Effector CD4-positive, alpha-beta T cell (primary cell): ENCODE data around the gene CLEC16A.

ENCODE experiments used
- DNase-seq: peaks from one replicate; pipeline ENCODE4 v3.0.0-alpha.2; 2020

Gene CLEC16A

DNA sequence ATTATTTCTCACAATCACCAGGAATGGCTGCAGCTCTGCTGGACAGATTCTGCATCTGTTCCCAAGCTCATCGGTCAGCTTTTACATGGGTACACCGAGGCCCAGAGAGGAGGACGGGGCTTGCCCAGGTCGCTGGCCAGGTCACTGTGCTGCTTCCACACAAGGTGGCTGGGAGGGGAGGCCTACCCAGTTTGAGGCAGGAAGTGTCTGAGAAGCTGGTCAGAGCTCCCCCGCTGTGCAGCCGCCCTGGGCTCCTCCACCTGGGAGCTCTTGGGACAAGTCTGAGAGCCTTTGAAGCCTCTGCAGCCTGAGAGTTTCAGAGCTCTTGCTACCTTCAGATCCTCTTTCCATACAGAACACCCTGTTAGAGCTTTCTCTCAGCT is 143.3 kb downstream of the CLEC16A start:
- no peak for DNase-seq

DNA sequence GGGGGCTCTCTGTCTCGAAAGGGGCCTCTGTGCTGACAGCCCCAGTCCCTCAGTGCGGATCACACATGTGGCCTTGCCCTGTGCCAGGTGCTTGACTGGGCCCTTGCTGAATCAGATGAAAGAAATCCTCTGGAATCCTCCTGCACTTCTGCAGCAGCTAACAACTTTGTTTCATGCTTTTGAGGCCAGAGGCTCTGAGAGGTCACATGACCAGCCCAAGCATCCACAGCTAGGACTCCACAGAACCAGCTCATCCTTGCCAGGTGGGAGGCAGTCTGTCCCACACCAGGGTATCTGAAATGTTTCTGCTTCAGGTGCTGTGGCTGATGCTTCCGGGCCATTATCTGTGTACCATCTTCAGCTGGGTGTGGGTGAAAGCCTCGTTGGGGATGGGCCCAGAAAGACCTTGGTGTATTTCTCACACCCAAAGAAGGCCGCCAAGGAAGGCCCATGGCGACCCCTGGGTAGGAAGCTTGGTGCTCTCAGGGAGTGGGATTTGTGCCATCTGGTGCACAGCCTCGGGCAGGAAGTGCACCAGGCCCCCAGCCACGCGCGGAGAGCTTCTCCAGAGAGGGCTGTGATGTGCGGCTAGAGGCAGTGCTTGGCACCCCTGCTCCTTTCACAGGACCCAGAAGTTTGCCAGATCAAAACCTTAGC is 143.8 kb downstream of the CLEC16A start:
- no peak for DNase-seq

DNA sequence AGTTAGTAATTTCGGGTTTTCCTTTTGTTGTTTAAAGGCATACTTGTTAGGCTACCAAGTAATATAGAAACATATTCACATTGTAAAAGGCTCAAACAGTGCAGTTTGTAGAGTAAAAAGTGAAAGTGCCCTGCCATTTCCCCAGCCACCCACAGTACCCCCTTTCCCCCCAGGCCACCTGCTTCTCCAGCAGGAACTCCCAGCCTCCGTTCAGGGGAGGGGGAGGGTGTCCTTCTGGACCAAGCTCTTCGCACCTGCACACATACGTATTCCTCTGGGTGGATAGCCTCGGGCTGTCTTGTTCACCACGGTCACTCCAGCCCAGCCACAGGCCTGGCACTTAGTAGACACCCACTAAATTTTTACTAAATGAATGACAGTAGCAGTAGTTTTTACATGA is 144.5 kb downstream of the CLEC16A start:
- no peak for DNase-seq

DNA sequence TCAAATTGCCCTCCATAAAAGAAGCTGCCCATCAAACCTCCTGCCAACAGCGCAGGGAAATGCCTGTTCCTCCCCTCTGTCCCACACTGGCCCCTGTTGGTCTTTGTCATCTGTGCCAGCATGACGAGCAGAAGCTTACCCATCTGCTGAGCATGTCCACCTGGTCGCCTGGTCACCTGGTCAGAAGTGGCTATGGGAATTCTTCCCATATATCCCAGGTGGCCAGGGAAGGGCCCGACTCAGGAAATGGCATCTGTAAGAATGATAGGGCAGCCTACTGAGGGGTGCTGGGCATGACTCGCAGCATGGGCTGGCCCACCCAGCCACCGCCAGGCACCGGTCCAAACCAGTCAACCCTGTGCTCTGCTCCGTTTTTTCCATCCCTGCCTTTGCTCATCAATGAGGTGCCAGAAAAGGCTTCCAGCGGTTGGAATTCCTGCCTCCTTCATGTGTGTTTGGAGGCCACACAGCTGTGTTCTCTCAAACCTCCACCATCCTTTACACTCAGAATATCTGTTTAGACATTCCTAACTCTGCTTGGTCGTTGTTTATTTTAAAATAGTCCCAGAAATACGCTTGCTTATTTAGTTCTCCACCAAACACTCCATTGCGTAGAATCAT is 145.2 kb downstream of the CLEC16A start:
- DNase-seq, result no peak

DNA sequence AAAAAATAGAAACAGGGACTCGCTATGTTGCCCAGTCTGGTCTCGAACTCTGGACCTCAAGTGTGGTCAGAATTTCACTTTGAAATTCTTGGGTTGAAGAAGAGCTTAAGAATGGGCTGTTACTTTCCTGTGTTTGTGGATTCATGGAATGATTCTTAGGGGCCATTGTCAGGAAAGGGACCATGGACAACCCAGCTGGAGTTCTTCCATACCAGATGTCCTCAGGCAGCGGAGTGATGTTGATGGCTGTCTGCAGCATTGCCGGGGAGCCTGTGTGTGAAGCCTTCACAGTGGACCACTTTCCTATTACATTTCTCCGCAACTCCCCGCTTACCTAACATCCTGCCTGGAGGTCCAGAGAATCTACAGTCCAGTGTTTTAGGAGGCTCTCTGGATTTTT is 145.9 kb downstream of the CLEC16A start:
- DNase-seq, result no peak

DNA sequence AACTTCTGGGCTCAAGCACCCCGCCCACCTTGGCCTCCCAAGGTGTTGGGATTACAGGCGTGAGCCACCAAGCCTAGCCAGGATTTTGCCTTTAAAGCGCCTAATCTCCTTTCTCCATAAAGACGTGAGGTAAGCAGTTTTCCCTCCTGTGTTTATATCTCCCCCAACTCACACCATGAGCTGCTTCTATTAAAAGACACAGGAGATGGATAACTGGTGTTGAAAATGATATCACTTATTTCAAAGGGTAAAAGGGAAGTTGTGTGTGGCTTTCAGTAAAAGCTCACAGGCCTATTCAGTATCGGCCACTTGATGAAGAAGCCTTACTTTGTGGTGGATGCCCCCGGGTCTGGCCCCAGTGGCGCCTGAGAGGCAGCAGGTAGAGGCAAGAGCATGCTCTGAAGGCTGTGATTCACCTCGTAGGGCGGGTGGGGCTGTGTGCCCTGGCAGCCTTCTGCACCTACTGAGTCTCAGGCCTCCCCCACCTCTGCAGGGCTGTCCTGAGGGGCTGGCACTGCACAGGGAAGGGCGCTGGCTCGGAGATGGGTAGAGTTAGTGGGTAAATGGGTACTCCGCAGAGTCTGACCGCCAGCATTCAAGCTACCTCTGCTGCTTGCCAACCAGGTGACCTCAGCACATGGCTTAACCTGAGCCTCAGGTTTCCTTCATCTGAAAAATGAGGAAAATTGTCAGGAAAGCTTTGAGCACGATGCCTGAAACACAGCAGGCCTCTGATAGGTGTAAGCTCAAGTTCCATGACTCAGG is 146.8 kb downstream of the CLEC16A start:
- DNase-seq, result no peak

DNA sequence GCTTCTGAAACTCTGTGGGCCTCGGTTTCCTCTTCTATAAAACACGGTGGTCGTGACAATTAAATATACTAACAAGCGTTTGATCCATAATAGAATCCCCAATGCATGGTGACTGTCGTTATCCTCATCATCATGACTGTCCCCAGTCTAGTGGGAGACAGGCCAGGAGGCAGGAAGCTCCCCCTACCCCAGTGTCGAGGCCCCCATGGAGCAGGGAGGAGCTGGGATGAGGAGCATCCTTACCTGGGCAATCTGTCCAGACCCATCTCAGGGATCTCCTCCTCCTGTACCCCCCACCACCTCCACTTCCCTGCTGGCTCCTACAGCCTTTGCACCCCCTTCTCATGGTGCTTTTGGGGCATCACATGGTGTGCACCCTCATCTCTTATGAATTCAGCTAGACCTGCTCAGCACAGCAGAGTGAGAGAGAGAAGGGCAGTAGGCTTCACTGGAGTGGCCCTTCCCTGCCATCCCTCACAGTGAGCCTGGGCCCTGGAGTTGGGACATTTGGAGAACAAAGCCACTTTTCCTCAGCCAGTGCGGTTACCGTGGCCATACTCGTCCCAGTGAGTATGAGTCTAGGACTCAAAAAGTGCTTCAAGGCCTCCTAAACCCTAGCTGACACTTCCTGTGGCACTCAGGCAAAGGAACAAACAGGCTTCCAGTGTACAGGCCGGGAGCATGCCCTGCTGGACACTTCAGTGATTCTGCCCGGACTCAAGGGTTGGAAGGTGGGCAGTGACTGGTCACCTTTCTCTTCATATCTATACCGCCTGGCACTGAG is 148.6 kb downstream of the CLEC16A start:
- DNase-seq, result no peak

DNA sequence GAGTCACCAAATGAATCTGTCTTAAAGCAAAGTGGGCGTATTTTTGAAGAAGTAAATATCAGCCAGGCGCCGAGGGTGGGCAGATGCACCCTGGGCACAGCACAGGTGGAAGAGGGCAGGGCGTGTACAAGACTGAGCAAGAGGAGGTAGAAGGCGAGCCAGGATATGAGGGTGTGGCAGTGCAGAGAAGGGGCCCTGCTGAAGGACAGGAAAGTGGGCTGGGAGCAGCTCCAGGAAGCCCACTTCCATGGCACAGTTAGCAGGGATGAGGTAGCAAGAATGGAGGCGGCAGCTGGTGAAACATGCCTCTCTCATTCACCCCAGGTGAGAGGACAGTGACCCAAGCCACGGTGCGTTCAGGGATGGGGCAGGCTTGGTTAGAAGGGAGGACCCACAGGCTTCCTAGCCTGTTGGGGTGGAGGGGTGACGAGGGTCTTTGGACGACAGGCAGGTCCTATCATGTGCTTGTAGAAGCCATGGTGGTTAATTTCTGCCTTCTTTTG is 149.3 kb downstream of the CLEC16A start:
- no peak for DNase-seq

DNA sequence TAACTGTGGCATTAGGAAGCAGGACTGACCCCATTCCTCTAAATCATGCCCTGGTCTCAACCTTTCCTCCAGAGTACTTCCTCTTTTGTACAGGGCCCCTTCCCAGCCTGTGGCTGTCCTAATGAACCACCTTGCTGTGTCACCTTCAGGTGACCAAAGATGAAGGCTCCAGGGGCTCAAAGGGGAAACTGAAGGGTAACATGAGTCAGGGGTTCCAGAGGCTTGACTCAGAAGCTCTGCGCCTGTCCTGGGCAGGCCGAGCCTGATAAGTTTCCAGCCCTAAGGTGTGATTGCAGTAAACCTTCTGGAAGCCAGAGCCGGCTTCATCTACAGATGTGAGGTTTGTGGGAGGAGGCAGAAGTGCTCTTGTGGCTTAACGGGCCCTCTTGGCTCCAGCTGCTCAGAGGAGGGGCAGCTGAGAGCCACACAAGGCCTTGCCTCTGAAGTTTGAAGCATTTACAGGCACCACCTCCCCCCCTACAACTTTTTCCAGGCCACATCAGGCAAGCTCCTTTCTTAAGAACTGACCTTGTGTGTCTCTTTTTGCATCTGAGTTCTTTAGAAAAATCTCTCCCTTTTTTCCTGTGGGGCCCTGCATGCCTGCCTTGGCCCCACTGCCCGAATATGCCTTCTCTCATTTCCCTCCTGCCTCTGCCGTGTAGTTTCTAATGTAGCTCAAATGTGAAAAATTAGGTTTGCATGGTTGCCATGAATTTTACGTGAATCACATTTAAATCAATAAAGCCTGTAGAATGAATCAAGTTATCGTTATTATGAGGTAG is 149.9 kb downstream of the CLEC16A start:
- DNase-seq, result no peak

DNA sequence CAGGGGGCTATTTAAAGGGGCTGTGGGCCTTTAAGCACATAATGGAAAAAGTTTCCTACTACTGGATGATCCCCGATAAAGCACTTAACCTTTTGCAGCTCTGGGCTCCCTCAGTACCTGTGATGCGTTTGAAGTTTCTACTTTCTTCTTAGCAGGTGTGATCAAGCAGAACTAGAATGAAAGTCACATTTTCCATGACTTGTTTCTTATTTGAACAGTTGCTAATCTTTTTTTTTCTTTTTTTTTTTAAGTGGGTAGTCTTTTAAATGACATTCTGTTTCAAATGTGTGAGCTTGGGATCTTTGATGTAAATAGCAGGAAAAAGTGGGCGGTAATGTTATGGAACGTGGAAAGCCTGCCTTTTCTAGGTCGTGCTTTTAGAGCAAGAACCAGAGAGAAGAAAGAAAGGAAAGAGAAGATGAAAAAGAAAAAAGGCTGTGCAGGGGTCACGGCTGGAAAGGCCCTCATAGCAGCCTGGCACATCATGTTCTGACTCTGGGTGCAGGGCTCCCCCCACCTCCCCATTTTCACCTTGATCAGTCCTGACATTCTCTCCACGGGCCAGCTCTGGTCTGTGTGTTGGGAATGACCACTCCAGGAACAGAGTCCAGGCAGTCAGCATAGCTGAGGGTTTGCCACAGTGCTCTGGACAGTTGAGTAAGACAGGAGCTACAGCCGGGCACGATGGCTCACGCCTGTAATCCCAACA is 150.6 kb downstream of the CLEC16A start:
- DNase-seq, result no peak

DNA sequence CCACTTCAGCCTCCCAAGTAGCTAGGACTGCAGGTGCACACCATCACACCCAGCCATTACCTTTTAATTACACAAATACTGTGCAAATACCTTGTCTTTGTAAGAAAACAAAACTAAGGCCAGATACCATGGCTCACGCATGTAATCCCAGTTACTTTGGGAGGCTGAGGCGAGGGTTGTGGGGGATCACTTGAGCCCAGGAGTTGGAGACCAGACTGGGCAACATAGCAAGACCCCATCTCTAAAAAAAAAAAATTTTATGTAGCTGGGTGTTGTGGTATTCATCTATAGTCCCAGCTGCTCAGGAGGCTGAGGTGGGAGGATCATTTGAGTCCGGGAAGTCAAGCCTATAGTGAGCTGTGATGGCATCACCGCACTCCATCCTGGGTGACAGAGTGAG is 151.6 kb downstream of the CLEC16A start:
- no peak for DNase-seq

DNA sequence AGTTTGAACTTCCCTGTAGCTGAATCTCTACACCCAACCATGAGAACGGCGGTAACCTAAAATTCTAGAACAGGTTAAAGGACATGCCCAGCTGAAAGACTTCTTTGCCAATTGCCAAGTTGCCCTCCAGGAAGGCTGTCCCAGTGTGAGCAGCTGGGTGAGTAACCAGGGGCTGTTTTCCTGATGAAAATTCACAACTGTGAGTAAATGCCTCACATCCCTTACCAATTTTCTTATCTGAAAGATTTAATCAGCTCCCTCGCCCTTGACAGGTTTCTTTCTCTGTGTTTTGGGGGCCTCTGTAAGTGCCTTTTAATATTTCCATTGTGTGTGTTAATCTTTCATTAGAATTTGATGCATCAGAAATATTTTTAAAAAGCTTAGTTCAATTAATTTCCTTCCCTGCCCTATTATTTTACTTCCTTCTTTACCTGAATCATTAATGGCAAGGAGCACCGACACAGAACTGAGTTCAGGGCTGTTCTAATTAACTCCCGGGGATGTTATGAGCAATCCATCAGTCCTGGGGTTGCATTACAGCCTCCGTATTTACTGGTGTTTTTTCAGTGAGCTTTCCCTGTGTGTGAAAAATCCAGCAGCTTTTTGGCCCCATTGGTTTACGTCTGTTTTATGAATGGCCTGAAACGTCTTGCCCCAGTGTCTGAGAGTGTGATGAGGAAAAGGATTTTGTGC is 152.9 kb downstream of the CLEC16A start:
- DNase-seq, result no peak

DNA sequence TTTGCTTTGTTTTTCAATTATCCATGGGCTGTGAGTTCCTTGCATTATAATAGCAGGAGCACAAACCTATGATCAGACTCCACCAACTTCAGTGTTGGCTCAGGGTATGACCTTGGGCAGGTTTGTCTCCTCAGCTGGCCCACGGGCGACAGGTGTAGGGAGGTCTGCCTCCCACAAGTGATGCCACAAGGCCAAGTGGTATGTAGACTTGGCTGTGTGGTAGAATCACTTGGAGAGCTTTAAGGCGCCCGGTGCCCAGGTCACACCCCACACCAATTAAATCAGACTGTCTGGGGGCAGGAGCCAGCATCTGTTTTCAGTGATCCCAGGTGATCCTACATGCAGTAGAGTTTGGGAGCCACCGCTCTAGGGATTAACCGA is 153.4 kb downstream of the CLEC16A start:
- DNase-seq, result no peak

DNA sequence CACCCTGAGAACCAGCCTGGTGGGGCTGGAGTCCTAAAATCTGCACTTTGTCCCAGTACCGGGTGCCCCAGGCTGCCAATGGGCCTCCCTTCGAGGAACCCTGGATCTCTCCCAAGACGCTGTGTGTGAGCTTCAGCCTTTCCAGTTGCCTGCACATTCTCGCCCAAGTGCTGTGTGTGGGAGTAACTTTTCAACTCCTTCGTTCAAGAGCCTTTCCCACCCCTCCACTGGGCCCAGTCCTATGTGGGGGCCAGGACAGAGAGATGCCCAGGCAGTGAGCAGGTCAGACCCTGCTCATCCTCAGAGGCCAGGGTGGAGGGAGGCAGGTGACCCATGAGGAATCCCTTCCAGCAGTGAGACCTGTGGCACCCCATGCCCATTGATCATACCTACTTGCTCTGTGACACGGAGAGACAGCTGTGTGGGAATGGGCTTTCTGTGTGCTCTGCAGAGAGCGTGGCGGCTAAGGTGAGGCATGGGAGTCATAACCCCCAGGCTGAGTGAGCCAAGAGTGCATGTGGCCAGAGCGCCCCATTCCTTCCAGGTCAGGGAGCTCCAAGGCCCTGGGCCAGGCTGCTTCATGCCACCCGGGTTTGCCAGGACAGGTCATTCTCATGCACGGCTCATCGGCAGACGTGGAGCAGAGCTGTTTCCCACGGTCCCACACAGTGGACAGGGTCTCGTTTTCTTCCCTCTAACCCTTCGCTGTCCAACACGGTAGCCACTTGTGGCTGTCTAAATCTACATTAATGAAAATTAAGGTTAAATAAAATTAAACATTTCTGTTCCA is 154.4 kb downstream of the CLEC16A start:
- DNase-seq, result no peak

DNA sequence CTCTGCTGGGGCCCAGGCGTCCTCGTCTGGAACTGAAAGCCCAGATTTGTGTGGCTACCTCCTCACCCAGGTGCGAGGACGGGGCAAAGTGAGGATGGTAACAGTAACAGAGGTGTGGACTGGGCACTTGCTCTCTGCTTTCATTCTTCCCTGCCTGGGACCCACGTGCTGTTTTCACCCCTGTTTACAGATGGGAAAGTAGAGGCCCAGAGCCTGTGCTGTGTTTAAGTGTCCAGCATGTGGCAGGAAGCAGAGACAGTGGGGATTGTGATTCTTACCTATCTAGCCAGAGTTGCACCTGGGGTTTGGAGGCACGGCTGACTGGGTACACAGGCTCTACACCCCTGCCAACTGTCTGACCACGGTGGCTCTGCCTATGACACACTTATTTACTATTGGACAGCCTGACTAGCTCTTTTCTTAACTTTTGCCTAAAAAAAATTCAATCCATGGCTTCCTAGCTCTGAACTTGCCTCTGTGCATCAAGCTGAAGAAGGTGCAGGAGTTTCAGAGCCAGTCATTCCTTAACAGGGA is 155.4 kb downstream of the CLEC16A start:
- no peak for DNase-seq

DNA sequence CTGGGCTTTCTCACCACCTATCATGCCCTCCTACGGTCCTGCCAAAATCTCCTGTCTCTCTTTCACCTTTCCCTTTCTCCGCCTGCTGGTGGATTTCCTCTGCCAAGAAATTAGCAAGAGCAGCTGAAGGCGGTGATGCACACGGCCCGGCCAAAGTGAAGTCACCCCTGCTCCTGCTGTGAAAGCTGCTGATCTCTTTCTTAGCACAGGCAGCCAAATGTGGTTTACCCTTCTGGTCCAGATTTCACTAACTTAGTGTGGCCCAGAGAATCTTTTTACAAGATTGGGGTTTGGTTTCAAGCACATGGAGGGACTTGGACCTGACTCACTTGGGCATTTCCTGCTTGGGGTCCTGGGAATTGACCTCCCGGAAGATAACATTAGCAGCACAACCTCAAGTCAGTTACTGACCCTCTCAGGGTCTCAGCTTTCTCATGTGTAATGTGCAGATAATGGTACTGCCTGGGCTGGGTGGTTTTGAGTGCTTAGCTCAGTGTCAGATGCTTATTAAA is 155.9 kb downstream of the CLEC16A start:
- no peak for DNase-seq

DNA sequence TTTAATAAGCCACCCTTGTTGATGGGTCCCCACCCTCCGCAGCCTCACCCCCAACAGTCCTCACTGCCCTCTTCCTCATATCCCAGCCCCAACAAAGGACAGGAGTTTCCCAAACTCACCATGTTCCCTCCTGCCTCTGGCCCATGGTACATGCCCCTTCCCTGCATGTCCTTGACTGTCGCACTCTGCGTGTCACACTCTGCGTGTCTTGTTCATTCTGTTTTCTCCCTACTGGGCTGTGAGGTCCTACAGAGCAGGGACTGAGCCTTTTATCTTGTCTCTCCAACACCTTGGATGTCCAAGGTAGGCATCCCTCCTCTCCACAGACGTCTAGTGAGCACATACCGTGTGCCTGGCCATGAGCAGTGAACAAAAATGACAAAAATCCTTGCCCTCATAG is 156.9 kb downstream of the CLEC16A start:
- no peak for DNase-seq

DNA sequence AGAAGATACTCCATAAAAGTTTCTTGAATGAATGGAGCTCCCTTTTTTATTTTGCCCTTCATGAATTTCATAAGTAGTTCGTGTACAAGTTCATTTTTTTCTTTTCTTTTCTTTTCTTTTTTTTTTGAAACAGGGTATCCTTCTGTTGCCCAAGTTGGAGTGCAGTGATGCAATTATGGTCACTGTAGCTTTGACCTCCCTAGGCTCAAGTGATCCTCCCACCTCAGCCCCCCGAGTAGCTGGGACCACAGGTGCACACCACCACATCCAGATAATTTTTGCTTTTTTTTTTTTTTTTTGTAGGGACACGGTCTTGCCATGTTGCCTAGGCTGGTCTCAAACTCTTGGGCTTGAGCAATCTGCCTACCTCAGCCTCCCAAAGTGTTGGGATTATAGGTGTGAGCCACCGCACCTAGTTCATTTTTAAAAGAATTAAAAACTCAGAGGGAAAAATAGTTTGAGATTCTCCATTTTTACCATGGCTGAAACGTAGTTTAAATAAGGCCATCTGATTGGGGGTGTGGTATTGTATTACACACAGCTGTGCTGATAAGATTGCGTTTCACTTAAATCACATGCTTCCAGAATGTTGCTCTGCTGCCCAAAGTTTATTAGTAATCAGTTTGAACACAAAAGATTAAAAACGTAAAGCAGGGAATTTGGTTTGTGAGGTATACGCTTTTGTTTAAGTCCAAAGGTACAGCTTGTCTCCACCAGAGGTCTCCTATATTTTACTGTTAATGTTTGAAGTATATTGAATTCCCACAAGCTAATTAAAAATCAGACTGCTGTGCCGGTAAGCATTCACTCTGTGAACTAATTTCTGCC is 157.5 kb downstream of the CLEC16A start:
- DNase-seq, result no peak

DNA sequence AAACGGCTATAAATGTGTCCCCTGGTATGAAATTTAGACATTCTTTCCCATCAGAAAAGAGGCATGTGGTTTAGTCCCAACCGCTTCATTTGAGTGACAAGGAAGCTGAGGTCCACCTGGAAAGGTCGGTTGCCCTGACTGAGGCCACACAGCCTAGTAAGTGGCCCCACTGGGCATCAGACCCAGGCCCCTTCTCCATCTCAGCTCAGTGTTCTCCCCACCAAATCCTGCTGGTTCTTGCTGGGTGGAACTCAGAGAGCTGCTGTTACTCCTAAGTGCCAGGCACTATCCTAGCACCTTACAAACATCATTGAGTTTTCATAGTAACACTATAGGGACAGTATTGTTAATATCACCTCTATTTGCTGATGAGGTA is 158.1 kb downstream of the CLEC16A start:
- no peak for DNase-seq
